HG03060 (cell line): ENCODE data around the gene LMTK3.

ENCODE experiments used
- ATAC-seq: cut with Tn5 transposase; IDR thresholded peaks from one replicate; pipeline ENCODE4 v1.9.1; 2021; ENCODE audit warnings: low read depth, moderate number of reproducible peaks; ENCODE audit not compliant: unreplicated experiment

Gene LMTK3

GRCh38 chr19:48510421-48511268 lies 990 bp downstream of the LMTK3 start:
- ATAC-seq, result no peak

DNA sequence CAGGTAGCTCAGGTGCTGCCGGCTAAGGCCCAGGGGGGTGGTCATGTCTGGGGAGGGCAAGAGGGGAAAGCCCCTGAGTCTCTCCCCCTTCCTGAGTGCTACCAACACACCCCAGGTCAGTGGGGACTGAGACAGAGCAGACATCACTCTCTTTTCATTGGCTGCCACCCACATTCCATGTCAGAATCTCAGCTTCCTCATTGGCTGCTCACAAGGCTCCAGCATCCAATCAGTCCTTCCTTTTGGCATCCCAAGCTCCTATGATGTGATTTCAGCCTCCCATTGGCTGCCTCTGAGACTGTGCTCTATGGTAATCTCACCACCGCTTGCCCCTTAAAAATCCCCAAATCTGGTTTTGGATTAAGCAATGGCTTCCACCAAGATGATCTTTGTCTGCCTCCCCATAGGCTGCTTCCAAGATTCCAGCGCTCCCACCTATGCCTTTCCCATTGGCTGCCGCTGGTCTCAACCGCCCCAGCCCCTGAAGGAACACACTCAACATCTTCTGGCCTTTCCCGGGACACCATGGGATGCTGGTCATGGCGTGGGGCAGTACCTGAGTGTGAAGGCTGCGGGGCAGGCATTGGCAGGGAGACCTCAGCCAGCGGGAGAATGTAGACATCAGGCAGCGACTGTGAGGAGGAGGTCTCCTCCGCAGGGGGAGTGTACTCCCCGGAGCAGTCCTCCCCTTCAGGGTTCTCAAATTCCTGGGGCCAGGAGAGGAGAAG lies 2.0 kb downstream of the LMTK3 start:
- ATAC-seq, result no peak

- ATAC-seq, result no peak
Observed at GRCh38 chr19:48508729-48509411, 2.8 kb downstream of the LMTK3 start.

DNA sequence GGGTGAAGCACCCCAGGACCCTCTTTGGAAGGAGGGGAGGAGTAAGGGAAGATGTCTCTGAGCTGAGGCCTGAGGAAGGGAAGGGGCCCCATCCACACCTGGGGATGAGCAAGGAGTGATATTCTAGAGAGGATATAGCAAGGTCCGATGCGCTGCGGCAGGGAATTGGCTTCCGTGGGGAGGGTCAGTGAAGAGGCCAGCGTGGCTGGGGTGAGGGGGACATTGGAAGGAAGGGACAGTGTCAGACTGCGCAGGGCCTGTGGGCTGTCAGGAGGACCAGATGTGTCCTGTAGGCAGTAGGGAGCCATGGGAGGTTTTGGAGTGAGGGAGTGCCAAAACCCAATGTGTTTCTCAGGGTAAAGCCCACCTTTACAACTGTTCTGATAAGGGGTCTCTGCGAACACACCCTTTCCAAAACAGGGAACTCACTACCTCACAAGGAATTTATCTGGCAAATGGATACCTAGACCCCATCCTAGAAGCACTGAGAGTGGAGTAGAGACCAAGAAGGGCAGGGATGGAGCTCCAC lies 3.7 kb downstream of the LMTK3 start:
- no peak for ATAC-seq

- no peak for ATAC-seq
Observed at GRCh38 chr19:48506138-48506733, 5.4 kb downstream of the LMTK3 start.

- ATAC-seq, result no peak
Observed at GRCh38 chr19:48502350-48503018, 9.2 kb downstream of the LMTK3 start.

DNA sequence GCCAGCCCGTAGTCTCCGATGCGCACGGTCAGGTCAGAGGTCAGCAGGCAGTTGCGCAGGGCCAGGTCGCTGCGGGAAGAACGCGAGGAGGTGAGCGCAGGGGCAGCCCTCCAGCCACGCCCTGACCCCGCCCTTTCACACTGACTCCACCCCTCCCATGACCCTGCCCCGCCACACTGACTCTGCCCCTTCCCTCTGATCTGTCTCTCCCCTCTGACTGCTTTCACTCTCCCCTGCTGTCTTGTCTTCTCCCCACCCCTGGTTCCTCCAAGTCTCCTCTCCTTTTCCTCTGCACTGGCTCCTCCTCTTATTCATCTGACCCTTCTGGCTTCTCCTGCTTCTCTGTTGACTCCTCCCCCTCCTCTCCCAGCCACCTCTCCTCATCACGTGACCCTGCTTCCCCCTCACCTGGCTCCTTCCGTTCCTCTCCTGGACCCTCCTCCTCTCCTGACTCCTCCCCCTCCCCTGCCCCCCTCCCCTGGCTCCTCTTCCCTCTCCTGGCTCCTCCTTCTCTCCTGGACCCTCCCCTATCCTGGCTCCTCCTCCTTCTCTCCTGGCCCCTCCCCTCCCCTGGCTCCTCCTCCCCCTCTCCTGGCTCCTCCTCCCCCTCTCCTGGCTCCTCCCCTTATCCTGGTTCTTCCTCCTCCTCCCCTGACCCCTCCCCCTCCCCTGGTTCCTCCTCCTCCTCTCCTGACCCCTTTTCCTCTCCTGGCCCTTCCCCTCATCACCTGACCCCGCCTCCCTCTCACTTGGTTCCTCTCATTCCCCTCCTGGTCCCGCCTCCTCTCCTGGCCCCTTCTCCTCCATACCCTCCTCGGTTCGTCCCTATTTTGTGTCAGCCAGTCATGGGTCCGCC lies 9.9 kb downstream of the LMTK3 start:
- ATAC-seq, result no peak

DNA sequence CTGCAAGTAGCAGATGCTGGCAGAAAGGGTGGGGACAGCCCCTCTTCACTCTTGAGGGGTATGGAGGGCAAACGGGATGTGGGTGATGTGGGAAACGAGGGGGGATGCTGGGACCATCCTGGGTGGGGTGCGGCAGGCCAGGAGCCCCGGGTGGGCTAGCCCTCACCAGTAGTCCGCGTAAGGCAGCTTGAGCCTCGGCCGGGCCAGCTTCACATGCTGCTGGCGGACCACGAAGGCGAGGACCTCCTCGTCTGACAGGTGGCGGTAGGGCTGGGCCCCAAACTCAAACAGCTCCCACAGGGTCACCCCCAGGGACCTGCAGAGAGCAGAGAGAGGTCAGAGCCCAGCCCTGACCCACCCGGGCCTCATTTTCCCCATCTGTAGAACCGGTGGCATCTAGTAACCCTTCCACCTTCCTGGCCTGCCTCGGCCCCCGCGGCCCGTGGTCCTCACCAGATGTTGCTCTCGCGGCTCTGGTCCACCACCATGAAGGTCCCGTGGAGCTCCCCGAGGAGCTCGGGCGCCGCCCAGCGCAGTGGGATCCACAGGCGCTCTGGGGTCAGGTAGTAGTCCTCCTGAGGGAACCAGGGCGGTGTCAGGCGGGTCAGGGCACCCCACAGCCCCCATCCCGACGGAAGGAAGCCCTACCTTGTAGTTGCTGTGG lies 10.7 kb downstream of the LMTK3 start:
- ATAC-seq, result no peak

- no peak for ATAC-seq
Observed at GRCh38 chr19:48499316-48500090, 12.1 kb downstream of the LMTK3 start.

GRCh38 chr19:48498595-48499311 lies 12.9 kb downstream of the LMTK3 start:
- ATAC-seq, result no peak

GRCh38 chr19:48497728-48498594 lies 13.7 kb downstream of the LMTK3 start:
- no peak for ATAC-seq

GRCh38 chr19:48496959-48497727 lies 14.5 kb downstream of the LMTK3 start:
- ATAC-seq, result no peak

GRCh38 chr19:48495396-48495795 lies 16.2 kb downstream of the LMTK3 start:
- ATAC-seq, result no peak

GRCh38 chr19:48493718-48494401 lies 17.8 kb downstream of the LMTK3 start:
- no peak for ATAC-seq
